IPS-NIHi7 (cell line): ENCODE measurements around the gene SUMO3.
A peak's percentile ranks its signal among the peaks of the same experiment; 100 is the strongest.

Experiments
- DNase-seq: peaks from one replicate; pipeline ENCODE4 v3.0.0; 2012; ENCODE audit warnings: mixed read lengths; ENCODE audit errors: extremely low spot score

SUMO3 gene

GRCh38 chr21:44779417-44780136 is 38.3 kb downstream of the SUMO3 start:
- no peak for DNase-seq

GRCh38 chr21:44778983-44779382 is 38.9 kb downstream of the SUMO3 start:
- no peak for DNase-seq

- DNase-seq, result no peak
These were observed 39.4 kb downstream of the SUMO3 start for GRCh38 chr21:44778499-44778911.

- no peak for DNase-seq
These were observed 39.8 kb downstream of the SUMO3 start for GRCh38 chr21:44778094-44778493.

- no peak for DNase-seq
These were observed 42.9 kb downstream of the SUMO3 start for GRCh38 chr21:44774972-44775371.

GRCh38 chr21:44773291-44773932 is 44.5 kb downstream of the SUMO3 start:
- DNase-seq, result no peak

- no peak for DNase-seq
These were observed 45.9 kb downstream of the SUMO3 start for GRCh38 chr21:44771896-44772525.

GRCh38 chr21:44767834-44768831 is 49.7 kb downstream of the SUMO3 start:
- no peak for DNase-seq

GRCh38 chr21:44766818-44767354 is 51.0 kb downstream of the SUMO3 start:
- DNase-seq, result no peak

GRCh38 chr21:44766014-44766817 is 51.6 kb downstream of the SUMO3 start:
- DNase-seq, result no peak

GRCh38 chr21:44765231-44766013 is 52.4 kb downstream of the SUMO3 start:
- DNase-seq, result no peak

- DNase-seq, result peak; percentile 72
These were observed 53.3 kb downstream of the SUMO3 start for GRCh38 chr21:44764319-44765230.

GRCh38 chr21:44763451-44764318 is 54.2 kb downstream of the SUMO3 start:
- no peak for DNase-seq

- DNase-seq, result no peak
These were observed 54.8 kb downstream of the SUMO3 start for GRCh38 chr21:44763050-44763378.

- DNase-seq, result no peak
These were observed 55.4 kb downstream of the SUMO3 start for GRCh38 chr21:44762221-44763049.

- DNase-seq, result no peak
These were observed 56.1 kb downstream of the SUMO3 start for GRCh38 chr21:44761747-44762208.
